Stimulated activated naive B cell treated with anti-CD40 and anti-IgM and Interleukin-4, amounts not matched to agents 10 μg/mL and 1 μg/mL and 100 μg/mL, for 72 hours (primary cell): ENCODE measurements around the gene NPDC1.

Experiments used
- ATAC-seq, 2 donors: fragments of 150-1000 bp; cut with Tn5 transposase; replicated peaks; 2 replicates each; pipeline ENCODE4 v1.10.0; 2021; ENCODE audit warnings: moderate library complexity in 1 of 2
- DNase-seq: peaks from one replicate; pipeline ENCODE4 v3.0.0; 2021
- H3K27ac Mint-ChIP-seq: one replicate; pipeline ENCODE4 v1.8.0; 2022; ENCODE audit warnings: mild to moderate bottlenecking, mixed read lengths
- H3K27me3 Mint-ChIP-seq, 2 donors: one replicate each; pipeline ENCODE4 v1.8.0; 2022; ENCODE audit warnings: mixed read lengths in 2 of 2
- H3K36me3 Mint-ChIP-seq, 2 donors: one replicate each; pipeline ENCODE4 v1.8.0; 2022; ENCODE audit warnings: mixed read lengths in 2 of 2, mild to moderate bottlenecking in 1 of 2
- H3K4me1 Mint-ChIP-seq, 2 donors: one replicate each; pipeline ENCODE4 v1.8.0; 2022; ENCODE audit warnings: mixed read lengths in 2 of 2, mild to moderate bottlenecking in 1 of 2
- H3K4me3 Mint-ChIP-seq, 2 donors: one replicate each; pipeline ENCODE4 v1.8.0; 2022; ENCODE audit warnings: mild to moderate bottlenecking in 2 of 2, mixed read lengths in 2 of 2, moderate library complexity in 1 of 2
- H3K9me3 Mint-ChIP-seq, 2 donors: one replicate each; pipeline ENCODE4 v1.8.0; 2022; ENCODE audit warnings: mixed read lengths in 2 of 2, mild to moderate bottlenecking in 1 of 2

Gene NPDC1

GRCh38 chr9:137000177-137000930 is 45.6 kb downstream of the NPDC1 start:
- peaks cover 29 to 49% of the 10 kb centered on the region in 2 donors for H3K4me1 Mint-ChIP-seq
- peaks cover 4 to 5% of the 10 kb centered on the region in 2 donors for H3K9me3 Mint-ChIP-seq
- H3K27ac Mint-ChIP-seq, result peak overlapping the region; percentile 83
- peak; percentile 80 to 86 for ATAC-seq
- DNase-seq, result no peak
- peaks cover 0 to 3% of the 10 kb centered on the region in 2 donors for H3K36me3 Mint-ChIP-seq
- H3K27me3 Mint-ChIP-seq, result peaks cover 3 to 22% of the 10 kb centered on the region in 2 donors
- H3K4me3 Mint-ChIP-seq, result peak overlapping the region; percentile 15 to 44

DNA sequence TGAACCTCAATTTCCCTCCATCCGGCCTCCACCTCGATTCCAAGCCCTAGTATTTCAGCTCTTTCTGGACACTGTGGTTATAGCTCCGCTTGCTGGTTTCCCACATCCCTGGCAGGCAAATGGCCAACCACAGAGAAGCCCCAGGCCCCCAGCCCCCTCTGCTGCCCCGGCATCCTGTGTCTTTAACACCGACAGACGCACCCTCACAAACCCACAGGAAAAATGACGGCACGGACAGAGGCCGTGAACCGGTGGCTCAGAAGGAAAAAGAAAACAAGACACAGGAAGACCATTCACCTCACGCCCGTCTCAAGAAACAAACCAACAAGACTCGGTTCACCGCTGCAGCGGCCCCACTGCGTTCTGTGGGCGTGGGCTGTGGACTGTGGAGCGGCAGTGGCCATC is 48.1 kb downstream of the NPDC1 start:
- peaks cover 0 to 22% of the 10 kb centered on the region in 2 donors for H3K27me3 Mint-ChIP-seq
- H3K27ac Mint-ChIP-seq, result peak overlapping the region; percentile 15
- peak overlapping the region; percentile 1 to 3 for H3K4me3 Mint-ChIP-seq
- peaks cover 8 to 18% of the 10 kb centered on the region in 2 donors for H3K36me3 Mint-ChIP-seq
- H3K9me3 Mint-ChIP-seq, result no peaks in the 10 kb centered on the region
- H3K4me1 Mint-ChIP-seq, result peaks cover 34 to 62% of the 10 kb centered on the region in 2 donors
- ATAC-seq (no peak), DNase-seq (no peak)

DNA sequence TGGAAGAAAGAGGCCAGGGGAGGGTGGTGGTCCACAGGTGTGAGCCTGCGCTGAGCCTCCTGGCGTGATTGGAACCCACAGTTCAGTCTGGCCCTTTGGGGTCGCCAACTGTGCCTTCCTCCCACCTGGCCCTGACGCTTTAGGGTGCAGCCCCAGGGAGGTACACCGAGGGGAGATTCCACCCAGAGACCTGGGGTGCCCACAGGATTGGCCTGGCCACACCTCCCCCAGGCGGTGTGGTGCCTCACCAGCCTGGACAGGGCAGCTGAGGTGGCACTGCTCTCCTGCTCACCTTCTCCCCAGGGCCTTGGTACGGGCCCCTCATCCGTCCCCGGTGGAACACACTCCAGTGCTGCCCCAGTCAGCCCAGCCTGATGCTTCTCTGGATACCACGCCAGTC is 48.6 kb downstream of the NPDC1 start:
- DNase-seq (no peak), ATAC-seq (no peak)
- H3K4me3 Mint-ChIP-seq, result peak overlapping the region in 1 of 2 donors; percentile 3
- H3K9me3 Mint-ChIP-seq, result no peaks in the 10 kb centered on the region
- peaks cover 11 to 18% of the 10 kb centered on the region in 2 donors for H3K36me3 Mint-ChIP-seq
- no peak overlapping the region for H3K27ac Mint-ChIP-seq
- peaks cover 0 to 22% of the 10 kb centered on the region in 2 donors for H3K27me3 Mint-ChIP-seq
- H3K4me1 Mint-ChIP-seq, result peaks cover 34 to 67% of the 10 kb centered on the region in 2 donors

DNA sequence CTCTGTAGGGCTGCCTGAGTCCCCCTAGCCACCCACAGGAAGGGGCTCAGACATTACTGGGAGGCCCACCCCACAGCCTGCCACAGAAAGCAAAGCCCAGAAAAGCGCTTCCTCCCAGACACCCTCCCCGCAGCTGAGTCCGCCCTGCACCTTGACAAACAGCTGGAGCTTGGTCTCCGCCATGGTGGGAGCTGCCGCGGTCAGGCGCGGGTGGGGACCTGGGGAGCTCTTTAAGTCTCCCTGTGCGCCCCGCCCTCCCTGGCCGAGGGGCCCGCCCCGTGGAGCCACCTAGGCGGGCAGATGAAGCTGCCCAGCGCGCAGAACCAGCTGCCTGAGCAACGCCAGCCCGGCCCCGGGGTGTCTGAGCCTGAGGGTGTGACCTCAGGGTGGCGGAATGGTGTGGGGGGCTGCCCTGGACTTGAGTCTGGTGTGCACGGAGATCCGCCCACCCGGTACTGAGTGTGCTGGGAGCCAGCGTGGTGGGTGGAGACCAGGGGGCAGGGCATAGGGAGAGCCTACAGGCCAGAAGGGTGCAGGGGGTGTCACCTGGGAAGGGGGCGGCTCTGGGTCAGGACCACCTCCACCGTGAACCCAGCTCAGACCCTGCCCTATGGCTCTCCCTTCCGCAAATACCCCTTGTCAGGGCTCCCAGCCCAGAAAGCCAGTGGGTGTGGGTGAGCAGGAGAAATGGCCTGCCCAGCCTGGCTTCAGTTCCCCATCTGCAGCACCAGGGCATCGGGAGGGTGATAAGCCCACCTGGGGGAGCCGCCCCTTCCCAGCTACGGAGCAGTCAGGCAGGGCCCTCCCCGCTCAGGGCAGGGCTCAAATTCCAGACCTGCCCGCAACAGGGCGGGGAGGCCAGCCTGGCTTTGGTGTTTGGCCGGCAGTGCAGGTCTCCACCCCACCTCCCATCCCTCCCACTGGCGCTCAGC is 49.4 kb downstream of the NPDC1 start, which contains the start of gene CLIC3:
Gene CLIC3 (minus strand): TSS at position 208 of the 932 bp plus-strand sequence. CDS start 25 bp downstream, at position 183.
- no peak for DNase-seq
- H3K4me3 Mint-ChIP-seq, result peak within 1 kb of the TSS; percentile 56 to 69
- no peak for ATAC-seq
- H3K27ac Mint-ChIP-seq, result peak within 1 kb of the TSS; percentile 51
- H3K9me3 Mint-ChIP-seq, result no peaks in the 10 kb centered on the region
- H3K36me3 Mint-ChIP-seq, result peaks cover 12 to 18% of the 10 kb centered on the region in 2 donors
- peaks cover 34 to 70% of the 10 kb centered on the region in 2 donors for H3K4me1 Mint-ChIP-seq
- peaks cover 0 to 22% of the 10 kb centered on the region in 2 donors for H3K27me3 Mint-ChIP-seq

- Mint-ChIP-seq H3K36me3 (peaks cover 12 to 18% of the 10 kb centered on the region in 2 donors), H3K4me1 (peaks cover 34 to 72% of the 10 kb centered on the region in 2 donors), H3K4me3 (peak overlapping the region in 1 of 2 donors; percentile 69), H3K9me3 (no peaks in the 10 kb centered on the region), H3K27ac (no peak overlapping the region), H3K27me3 (peaks cover 0 to 23% of the 10 kb centered on the region in 2 donors)
- ATAC-seq, result no peak
- no peak for DNase-seq
These were observed 50.1 kb downstream of the NPDC1 start for GRCh38 chr9:136995772-136996311.

DNA sequence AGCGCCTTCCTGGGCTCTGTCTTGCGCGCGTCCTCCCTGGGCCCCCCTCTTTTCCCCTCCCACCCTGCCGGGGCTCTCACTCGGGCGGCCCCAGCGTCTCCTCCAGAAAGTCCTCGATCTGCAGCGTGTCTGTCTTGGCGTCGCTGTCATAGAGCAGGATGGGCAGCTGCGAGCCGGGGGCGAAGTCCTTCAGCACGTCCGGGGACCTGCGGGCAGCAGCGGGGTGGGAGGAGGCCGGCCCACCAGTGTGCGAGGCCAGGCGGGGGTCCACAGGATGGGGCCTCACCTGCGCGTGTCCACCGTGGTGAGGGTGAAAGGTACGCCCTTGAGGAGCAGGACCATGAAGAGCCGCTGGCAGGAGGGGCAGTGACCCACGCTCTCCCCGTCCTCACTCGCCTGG is 50.6 kb downstream of the NPDC1 start:
- H3K27me3 Mint-ChIP-seq, result peaks cover 0 to 28% of the 10 kb centered on the region in 2 donors
- H3K4me3 Mint-ChIP-seq, result no peak overlapping the region
- H3K27ac Mint-ChIP-seq, result no peak overlapping the region
- no peaks in the 10 kb centered on the region for H3K9me3 Mint-ChIP-seq
- DNase-seq, result no peak
- ATAC-seq, result no peak
- peaks cover 31 to 67% of the 10 kb centered on the region in 2 donors for H3K4me1 Mint-ChIP-seq
- peaks cover 12 to 18% of the 10 kb centered on the region in 2 donors for H3K36me3 Mint-ChIP-seq

- no peak overlapping the region for H3K4me3 Mint-ChIP-seq
- peaks cover 5 to 33% of the 10 kb centered on the region in 2 donors for H3K27me3 Mint-ChIP-seq
- no peak for DNase-seq
- peaks cover 29 to 64% of the 10 kb centered on the region in 2 donors for H3K4me1 Mint-ChIP-seq
- ATAC-seq, result no peak
- H3K9me3 Mint-ChIP-seq, result no peaks in the 10 kb centered on the region
- no peak overlapping the region for H3K27ac Mint-ChIP-seq
- peaks cover 12 to 18% of the 10 kb centered on the region in 2 donors for H3K36me3 Mint-ChIP-seq
These were observed 51.1 kb downstream of the NPDC1 start for GRCh38 chr9:136994888-136995230.

DNA sequence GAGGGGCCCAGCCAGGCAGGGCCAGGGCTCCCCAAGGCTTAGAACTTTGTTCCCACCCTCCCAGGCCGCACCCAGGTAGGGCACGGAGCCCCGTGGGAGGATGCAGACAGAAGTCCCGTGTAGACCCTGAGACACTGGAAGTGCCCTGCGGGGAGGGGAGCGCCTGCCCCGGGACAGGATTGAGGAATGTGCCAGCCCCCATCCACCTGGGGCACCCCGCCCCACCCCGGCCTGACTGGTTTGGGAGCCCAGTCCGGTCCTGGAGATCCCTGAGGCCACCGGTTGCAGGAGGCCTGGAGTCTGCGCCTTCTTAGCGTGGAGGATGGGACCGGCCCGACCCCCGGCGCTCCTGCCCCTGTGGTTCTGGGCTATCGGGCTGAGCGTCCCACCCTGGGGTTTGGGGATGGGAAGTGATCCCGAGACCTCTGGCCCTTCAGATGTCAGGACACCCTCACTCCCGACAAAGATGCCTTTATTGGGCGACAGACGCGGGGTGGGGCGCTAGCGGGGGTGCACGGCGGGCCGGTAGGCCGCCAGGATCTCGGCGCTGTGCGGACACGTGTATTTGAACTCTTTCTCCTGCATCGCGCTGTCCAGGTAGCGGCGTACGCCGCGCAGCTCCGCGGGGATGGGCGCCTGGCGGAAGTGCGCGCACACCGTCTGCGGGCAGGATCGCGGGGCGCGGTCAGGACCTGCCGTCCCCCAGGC is 51.6 kb downstream of the NPDC1 start:
- Mint-ChIP-seq H3K9me3 (no peaks in the 10 kb centered on the region), H3K36me3 (peaks cover 12 to 18% of the 10 kb centered on the region in 2 donors), H3K4me1 (peaks cover 28 to 62% of the 10 kb centered on the region in 2 donors), H3K4me3 (no peak overlapping the region), H3K27ac (no peak overlapping the region), H3K27me3 (peaks cover 8 to 38% of the 10 kb centered on the region in 2 donors)
- DNase-seq, result no peak
- no peak for ATAC-seq

DNA sequence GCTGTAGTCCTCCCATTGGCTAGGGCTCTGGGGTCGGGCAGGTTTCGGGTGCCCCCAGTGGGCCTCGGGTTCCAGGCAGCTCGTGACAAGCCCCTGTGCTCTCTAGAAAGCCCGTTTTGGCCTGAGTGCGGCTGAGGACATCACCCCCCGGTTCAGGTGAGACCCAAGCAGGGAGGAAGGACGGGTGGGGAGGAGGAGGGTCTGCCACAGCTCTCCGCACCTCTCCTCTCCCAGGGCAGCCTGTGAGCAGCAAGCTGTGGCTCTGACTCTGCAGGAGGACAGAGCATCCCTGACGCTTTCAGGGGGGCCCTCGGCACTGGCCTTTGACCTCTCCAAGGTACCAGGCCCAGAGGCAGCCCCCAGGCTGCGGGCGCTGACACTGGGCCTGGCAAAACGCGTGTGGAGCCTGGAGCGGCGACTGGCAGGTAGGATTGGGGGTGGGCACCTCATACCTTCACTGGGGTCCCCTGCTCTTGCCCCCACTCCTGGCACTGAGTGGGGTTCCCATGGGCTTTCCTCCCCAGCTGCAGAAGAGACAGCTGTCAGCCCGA is 53.1 kb downstream of the NPDC1 start:
- Mint-ChIP-seq H3K9me3 (no peaks in the 10 kb centered on the region), H3K36me3 (peaks cover 12 to 18% of the 10 kb centered on the region in 2 donors), H3K27me3 (peaks cover 9 to 44% of the 10 kb centered on the region in 2 donors), H3K4me1 (peaks cover 20 to 51% of the 10 kb centered on the region in 2 donors), H3K27ac (peak overlapping the region; percentile 95), H3K4me3 (peak overlapping the region; percentile 89 to 96)
- ATAC-seq, result no peak
- DNase-seq, result no peak

GRCh38 chr9:136991993-136992818 is 53.8 kb downstream of the NPDC1 start, which contains the start of gene PAXX:
PAXX (plus strand) TSS chr9:136992422; CDS start chr9:136992444, 22 bp downstream.
- peak; percentile 91 for DNase-seq
- peaks cover 16 to 44% of the 10 kb centered on the region in 2 donors for H3K4me1 Mint-ChIP-seq
- peaks cover 12 to 18% of the 10 kb centered on the region in 2 donors for H3K36me3 Mint-ChIP-seq
- peak within 1 kb of the TSS; percentile 95 for H3K27ac Mint-ChIP-seq
- H3K27me3 Mint-ChIP-seq, result peaks cover 15 to 44% of the 10 kb centered on the region in 2 donors
- peak; percentile 88 to 92 for ATAC-seq
- peak within 1 kb of the TSS; percentile 89 to 96 for H3K4me3 Mint-ChIP-seq
- H3K9me3 Mint-ChIP-seq, result no peaks in the 10 kb centered on the region

DNA sequence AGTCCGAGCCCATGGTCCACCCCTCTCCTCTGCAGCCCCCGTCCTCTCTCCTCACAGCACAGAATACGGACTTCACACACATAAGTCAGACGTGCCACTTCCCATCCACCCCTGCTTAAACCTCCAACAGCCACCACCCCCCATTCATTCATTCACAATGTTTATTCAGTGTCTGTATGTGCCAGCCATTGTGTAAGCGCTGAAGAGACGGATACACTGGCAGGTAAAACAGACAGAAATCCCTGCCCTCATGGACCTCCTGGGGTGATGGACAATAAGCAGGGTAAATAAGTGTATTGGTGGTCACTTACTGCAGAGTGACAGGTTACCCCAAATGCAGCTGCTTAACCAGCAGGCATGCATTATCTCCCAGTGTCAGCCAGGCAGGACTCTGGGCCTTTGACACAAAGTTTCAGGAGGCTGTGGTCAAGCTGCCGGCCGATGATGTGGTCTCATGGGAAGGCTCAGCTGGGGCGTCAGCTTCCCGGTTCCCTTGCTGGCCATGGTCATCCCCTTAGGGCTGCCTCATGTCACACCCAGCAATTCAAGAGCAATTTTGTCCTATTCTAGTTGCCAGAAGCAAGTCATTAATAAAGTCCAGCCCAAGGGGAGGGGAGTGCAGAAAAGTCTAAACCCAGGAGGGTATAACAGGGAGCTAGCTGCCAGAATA is 55.6 kb downstream of the NPDC1 start:
- Mint-ChIP-seq H3K4me3 (peak overlapping the region; percentile 8 to 38), H3K27ac (peak overlapping the region; percentile 5), H3K27me3 (peaks cover 22 to 46% of the 10 kb centered on the region in 2 donors), H3K36me3 (peaks cover 12 to 15% of the 10 kb centered on the region in 2 donors), H3K9me3 (no peaks in the 10 kb centered on the region), H3K4me1 (peaks cover 7 to 30% of the 10 kb centered on the region in 2 donors)
- DNase-seq (no peak), ATAC-seq (no peak)
